GM10847 (cell line): ENCODE data around the gene ZBTB43.
A peak's percentile ranks its signal among the peaks of the same experiment; 100 is the strongest.

Source experiments
- POLR2A ChIP-seq: IDR thresholded peaks from 2 replicates; pipeline ENCODE4 v1.6.1; 2011; ENCODE audit not compliant: insufficient read length; ENCODE audit errors: extremely low read depth

The ZBTB43 gene

DNA sequence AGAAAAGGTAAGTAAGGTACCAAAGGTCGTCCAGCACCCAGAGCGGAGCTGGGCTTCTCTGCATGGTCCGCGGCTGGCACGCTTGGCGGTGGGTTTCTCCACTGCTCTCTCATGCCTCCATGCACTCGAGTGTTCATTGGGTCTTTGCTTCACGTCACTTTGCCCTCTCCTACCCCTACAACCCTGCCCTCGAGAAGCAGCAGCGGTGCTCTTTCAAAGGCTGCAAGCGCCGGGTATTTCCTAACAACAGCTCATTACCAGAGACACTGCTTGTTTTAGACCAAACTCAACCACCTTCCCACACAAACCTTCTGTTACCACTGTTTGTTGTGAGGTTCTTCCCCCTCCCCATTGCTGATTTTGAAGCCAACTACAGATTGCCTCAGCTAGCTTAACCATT is 34.1 kb downstream of the ZBTB43 start:
- TF ChIP-seq POLR2A = no peak

DNA sequence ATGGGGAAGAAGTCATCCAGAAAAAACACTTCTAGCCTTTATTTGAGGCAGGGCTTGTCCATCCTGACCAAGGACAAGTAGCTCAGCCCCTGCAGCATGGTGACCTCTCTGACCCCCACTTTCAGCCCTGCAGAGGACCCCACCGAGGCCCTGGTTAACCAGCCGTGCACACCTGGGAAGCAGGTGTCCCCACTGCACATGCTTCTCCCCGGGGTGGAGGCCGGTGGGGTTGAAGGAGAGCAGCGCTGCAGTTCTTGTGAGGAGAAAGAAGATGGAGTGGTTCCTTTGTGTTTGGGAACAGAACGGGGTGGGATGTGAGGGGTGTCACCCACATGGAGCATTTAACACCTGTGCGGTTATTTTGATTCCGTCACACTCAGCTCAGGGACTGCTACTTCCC is 34.5 kb downstream of the ZBTB43 start:
- no peak for TF ChIP-seq POLR2A

DNA sequence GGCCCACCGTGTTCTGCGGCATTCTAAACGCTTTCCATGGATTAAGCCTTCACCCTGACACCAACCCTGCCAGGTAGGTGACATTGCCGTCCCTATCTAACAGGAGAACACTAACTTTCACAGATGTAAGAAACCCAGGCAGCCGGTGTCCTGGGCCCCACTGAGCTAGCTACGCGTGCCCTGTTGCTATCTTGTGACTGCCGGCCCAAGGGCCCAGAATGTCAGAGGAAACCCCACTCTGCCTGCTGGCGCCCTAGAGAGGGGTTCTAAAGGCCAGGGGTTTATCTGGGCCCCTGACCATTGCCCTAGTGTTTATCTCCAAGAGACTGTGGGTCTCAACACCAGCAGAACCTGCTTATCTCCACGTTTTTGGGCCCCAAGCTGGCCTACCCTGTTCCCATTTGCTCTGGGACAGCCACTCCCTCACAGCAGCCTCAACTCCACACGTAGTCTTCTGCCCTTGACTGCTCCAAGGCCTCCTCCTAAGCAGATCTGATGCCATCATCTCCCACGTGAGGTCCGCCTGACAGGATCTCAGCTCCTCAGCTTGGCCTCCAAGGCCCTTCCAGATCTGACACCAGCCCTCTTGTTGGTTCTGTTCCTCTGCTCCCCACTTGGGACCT is 37.5 kb downstream of the ZBTB43 start:
- TF ChIP-seq POLR2A = no peak

DNA sequence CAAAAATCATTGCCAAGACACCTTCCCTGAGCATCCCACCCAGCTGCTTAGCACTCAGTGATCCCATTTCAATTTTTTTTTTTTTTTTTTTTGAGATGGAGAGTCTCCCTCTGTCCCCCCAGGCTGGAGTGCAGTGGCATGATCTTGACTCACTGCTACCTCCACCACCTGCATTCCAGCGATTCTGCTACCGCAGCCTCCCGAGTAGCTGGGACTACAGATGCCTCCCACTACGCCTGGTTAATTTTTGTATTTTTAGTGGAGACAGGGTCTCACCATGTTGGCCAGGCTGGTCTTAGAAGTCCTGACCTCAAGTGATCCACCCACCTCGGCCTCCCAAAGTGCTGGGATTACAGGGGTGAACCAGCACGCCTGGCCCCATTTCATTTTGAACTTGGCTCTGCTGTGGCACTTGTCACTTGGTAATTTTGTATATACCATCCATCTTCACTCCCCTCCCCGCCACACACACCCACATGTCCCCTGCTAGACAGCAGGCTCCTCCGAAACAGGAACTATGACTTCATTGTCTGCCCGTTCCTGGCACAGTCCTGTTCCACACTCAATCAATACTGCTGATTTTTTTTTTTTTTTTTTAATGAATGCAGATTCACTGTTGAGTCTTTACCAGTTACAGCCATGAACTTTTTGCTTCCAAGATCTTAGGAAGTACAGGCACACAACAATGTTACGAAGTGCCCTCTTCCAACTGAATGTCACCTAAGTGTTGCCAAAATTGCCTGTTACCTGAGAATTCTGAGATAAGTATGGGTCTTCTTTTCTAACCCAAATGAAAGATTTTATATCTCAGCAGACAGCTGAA is 38.3 kb downstream of the ZBTB43 start:
- no peak for TF ChIP-seq POLR2A

DNA sequence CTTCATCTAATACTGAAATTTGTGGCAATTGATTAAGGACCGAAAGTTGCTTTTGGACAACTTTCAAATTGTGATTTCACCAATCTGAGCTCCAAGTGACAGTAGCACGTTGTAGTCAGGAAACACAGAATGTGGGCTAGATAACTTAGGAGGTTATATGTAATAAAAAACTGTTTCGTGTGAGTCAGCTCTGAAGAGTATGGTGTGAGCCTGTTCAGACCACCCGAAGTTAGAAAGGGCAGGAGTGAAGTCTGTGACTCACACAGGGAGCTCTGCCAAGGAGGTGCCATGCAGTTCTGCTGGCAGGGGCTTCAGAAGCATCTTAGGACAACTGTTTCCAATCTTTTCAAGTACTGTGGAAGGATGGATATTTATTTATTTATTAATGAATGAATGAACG is 39.2 kb downstream of the ZBTB43 start:
- TF ChIP-seq POLR2A = no peak

DNA sequence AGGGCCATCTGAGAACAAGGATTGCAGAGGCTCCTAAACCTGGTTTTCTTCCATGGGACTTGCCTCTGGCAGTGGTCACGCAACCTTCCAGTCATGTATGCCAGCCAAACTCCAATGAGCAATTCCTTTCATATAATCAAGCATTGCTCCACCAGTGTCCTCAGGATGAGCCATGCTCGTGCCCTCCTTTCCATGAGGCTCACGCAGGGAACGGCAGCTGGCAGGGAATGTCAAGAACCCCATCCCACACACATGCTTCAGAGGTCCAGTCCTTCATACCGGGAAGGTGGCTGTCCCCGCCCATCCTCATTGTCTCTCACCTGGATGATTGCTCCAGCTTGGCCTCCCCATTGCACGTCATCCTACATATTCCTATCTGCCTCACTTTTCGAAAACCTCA is 42.2 kb downstream of the ZBTB43 start:
- no peak for TF ChIP-seq POLR2A

DNA sequence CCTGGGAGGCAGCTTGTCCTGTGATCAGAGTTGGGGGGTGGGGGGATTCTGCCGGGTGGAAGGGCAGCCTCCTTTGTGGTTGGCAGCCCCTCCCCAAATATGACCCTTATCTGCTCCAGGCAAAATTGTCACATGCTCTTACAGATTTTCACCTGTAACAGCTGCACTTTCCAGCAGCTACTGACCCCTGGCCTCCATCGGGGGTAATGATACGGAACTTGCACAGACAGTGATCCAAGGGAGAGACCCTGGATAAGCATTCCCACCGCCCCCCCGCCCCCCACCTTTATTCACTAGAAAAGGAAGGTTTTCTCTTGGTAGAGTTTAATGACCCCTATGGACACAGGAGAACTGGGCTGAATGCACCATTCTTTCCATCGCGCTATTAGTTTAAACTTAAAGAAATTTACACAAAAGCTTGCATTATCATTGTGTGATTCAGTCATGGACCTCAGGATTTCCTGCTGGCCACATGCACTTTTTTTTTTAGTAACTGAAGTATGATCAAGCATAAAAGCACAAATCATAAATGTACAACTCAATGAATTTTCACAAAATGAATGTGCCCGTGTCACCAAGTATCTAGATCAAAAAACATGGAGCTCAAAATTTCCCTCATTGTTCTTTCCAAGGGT is 44.9 kb downstream of the ZBTB43 start:
- TF ChIP-seq POLR2A = no peak

DNA sequence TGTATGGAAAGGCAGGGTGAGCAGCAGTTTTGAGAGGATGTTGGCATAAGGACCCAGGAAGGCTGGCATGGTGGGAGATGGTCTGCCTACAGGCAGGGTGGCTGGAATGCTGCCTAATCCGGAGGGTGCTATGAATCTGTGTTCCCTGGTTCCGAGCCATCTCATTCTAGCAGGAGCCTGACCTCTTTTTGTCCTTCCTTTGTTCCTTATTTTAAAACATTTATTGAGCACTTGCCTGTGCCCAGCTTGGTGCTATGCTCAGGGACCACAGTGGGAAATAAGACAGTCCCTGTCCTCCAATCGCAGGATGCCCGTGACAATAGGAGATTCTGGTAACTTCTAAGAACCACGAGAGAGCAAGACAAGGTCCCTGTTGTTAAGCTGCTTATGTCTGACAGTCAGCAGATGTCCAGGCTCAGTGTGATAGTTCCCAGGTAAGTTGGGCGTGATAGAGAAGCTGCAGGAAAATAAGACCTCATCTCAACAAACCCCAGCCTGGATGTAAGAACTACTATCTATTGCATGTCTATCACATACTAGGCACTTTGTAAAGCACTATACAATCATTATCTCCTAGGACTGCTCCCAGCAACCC is 46.5 kb downstream of the ZBTB43 start:
- TF ChIP-seq POLR2A = no peak

DNA sequence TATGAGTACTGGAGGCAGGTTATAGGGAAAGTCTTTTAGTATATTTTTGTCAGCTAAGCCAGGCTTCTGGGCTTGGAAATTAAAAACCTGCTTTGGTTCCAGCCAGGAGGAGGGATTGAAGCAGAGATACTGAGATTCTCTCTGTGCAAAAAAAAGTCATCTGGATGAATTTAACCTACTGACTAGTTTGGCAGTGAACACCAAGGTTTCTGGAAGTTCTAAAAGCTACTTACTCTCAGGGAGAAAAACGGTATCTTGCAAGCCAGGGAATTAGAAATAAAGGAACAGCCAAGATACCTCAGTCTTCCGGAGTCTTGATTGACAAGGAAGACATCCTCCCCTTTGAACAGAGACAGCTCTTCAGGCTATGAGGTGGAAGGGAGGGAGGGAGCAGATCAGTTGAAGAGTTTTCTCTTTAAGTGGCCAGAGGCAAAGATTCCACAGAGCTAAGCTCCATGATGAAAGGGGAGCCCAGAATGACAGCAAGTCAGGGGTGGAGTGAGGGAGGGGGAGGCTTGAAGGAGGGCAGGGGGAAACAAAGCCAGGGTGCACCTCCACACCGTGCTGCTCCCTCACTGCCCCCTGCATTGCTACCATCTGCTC is 47.3 kb downstream of the ZBTB43 start:
- no peak for TF ChIP-seq POLR2A

DNA sequence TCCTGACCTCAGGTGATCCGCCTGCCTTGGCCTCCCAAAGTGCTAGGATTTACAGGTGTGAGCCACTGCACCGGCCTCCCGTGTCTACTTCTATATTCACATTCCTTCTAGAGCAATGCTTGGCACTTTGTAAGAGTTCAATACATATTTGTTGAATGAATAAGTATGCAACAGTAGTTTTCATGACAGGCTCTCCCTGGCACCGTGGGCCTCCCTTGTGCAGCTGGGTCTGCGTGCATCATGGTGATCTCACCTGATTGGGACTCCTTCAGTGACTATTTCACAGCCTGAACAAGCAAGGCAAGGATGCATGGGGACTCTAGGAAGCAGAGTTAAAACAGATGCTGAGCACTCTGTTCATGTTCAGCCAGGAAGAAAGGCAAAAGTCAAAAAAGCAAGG is 48.8 kb downstream of the ZBTB43 start:
- no peak for TF ChIP-seq POLR2A

DNA sequence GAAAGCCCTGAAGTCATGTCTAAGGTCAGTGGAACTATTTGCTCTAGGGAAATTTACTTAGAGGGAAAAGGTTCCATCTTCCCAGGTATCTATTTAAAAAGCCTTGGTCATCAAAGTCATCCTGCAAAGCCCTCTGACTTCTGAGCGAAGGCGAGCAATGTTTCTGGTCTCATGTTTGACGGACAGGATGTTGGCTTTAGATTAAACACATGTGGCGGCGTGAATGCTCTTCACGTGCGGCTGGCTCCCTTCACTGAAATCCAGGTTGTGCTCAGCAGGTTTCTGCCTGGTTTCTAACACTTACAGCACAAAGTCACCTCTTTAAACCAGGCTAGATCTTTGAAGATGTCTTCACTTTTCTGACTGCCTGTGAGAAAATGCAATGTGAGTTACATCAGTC is 49.9 kb downstream of the ZBTB43 start:
- no peak for TF ChIP-seq POLR2A

DNA sequence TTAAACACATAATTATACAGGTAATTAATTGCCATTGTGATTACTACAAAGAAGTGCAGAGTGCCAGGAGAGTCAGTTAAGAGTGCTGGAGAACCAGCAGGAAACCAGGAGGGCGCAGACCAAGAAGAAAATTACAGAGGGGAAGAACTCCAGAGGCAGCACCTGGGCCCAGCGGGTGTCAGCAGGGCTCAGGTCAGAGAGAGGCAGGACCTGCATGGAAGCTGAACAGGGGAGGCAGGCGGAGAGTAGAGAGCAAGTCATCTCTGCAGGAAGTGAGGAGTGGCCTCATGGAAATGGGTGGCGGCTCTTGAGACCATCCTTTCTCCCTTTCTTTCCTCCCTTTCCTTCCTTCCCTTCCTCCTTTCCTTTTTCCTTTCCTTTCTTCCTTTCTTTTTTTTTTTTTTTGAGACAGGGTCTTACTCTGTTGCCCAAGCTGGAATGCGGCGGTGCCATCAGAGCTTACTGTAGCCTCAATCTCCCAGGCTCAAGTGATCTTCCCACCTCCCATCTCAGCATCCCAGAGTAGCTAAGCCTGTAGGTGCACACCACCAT is 51.6 kb downstream of the ZBTB43 start:
- TF ChIP-seq POLR2A = no peak

DNA sequence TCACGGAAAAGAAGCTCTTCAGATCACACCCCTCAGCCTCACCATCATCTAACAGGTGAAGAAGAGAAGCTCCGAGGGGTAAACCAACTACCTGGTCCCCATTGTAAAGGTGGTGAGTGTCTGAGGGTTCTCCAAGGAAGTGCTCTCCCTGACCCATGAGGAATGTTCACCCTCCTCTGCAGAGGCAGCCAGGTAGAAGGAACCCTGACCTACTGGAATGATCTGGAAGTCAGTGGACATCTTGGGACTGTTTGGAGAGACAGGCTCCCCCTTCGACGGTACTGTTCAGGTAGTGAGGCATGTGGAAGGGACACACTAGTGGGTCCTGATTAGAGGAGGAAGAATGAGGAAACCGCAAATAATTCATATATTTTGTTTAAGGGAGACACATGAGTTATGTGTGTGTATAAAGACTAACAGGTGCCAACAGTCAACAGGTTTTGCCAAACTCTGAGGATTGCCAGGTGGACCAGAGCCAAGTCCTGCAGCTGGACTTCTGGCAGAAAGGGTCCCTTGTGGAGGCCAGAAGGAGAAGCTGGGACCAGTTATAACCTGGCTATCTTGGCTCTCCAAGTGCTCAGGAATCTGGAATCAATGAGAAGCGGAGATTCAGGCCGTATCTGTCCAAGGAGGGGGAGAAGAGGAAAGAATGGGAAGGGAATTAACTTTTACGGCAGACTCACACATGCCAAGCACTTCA is 52.6 kb downstream of the ZBTB43 start:
- TF ChIP-seq POLR2A = no peak

DNA sequence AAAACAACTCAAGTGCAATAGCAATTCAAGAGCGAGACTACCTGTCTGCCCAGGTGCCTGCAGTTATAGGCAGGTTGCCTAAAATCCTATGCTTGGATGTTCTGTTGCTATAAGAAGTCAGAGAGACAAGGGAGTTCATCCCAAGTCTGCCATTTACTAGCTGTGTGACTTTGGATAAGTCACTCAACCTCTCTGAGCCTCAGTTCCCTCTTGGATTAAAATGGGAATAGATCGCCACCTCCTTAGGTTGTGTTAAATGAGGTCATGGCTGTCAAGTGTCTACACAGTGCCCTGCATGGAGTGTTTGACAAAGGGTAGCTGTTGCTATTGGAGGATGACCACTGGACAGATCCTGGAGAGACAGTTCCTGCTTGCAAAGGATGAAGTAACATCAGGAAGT is 54.3 kb downstream of the ZBTB43 start:
- TF ChIP-seq POLR2A = no peak

DNA sequence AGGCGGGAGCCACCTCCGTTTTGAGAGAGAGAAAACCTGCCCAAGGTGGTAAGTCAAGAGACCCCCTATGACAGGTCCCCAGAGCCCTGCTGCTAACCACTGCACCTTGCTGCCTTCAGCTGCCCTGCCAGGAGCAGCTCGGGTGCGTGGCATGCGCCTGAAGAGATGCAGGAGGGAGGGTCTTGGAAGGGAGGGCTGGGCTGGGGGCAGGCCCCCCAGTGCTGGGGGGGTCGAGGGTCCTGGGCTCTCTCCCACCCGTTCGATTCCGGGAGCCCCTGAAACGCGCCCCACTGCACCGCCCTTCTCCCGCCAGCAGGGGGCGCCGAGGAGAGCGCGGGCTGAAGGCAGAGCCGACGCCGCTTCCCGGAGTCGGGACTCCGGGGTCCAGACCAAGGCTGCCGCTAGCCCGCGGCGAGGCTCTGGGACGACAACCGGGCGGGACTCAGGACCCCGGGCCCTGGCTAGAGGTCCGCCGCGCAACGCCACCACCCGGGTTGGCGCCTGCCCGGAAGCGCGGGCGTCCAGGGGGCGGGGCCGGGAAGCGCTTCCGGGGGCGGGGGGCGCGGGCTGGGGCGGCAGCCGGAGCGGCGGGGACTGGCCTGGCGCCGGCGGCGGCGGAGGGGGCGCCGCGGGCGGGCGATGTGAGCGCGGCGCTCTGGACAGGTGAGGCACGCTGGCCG is 55.4 kb downstream of the ZBTB43 start, which contains the start of gene ZBTB34:
Gene ZBTB34, plus strand, starts transcription at position 563 of the 680 bp plus-strand sequence. CDS start 18,761 bp downstream, outside the sequence.
- TF ChIP-seq POLR2A = peak; percentile 80
